Natural killer cell (primary cell): ENCODE measurements around the gene TBC1D17. TPM values are rescaled to one million over a fixed set of nuclear protein-coding genes. Genes with fewer than 3 reads are reported as not detected.
A peak's percentile ranks its signal among the peaks of the same experiment; 100 is the strongest.

Experiments
- ATAC-seq, 3 donors: fragments of 150-1000 bp in 2 of 3; fragments of 200-7000 bp in 1 of 3; cut with Tn5 transposase; 1 replicate in 1 of 3; 2 replicates in 2 of 3; pipeline ENCODE4 v1.10.0; 2021; ENCODE audit warnings: mild to moderate bottlenecking in 2 of 3, moderate library complexity in 2 of 3
- DNase-seq, 2 donors: peaks; one replicate each; pipeline versions ENCODE4 v3.0.0 to v3.0.0-alpha.2; 2013 to 2021; ENCODE audit warnings: mixed read lengths in 1 of 2
- H3K27ac ChIP-seq: one replicate; pipeline ENCODE4 v1.5.1; 2013; ENCODE audit warnings: mild to moderate bottlenecking, low read length
- H3K27me3 ChIP-seq: one replicate; pipeline ENCODE4 v1.6.1; 2013; ENCODE audit warnings: low read length; ENCODE audit not compliant: control insufficient read depth, insufficient read depth
- H3K36me3 ChIP-seq: one replicate; pipeline ENCODE4 v1.6.1; 2013; ENCODE audit warnings: low read length; ENCODE audit not compliant: control insufficient read depth, insufficient read depth
- H3K4me1 ChIP-seq: one replicate; pipeline ENCODE4 v1.6.1; 2013; ENCODE audit warnings: low read length; ENCODE audit not compliant: control insufficient read depth, insufficient read depth
- H3K4me3 ChIP-seq: one replicate; pipeline ENCODE4 v1.5.1; 2013; ENCODE audit warnings: low read length
- H3K9me3 ChIP-seq: one replicate; pipeline ENCODE4 v1.6.1; 2013; ENCODE audit warnings: low read length; ENCODE audit not compliant: control insufficient read depth, insufficient read depth
- H3K27ac Mint-ChIP-seq, 2 donors: one replicate each; pipeline ENCODE4 v1.8.0; 2022; ENCODE audit warnings: mild to moderate bottlenecking in 2 of 2, mixed read lengths in 2 of 2, moderate library complexity in 1 of 2
- H3K27me3 Mint-ChIP-seq, 2 donors: one replicate each; pipeline ENCODE4 v1.8.0; 2022; ENCODE audit warnings: low read depth in 2 of 2, mixed read lengths in 2 of 2
- H3K36me3 Mint-ChIP-seq: one replicate; pipeline ENCODE4 v1.8.0; 2022; ENCODE audit warnings: mixed read lengths
- H3K4me1 Mint-ChIP-seq, 2 donors: one replicate each; pipeline ENCODE4 v1.8.0; 2022; ENCODE audit warnings: mixed read lengths in 2 of 2
- H3K4me3 Mint-ChIP-seq: one replicate; pipeline ENCODE4 v1.8.0; 2022; ENCODE audit warnings: mild to moderate bottlenecking, moderate library complexity, mixed read lengths
- H3K9me3 Mint-ChIP-seq, 2 donors: one replicate each; pipeline ENCODE4 v1.8.0; 2022; ENCODE audit warnings: mixed read lengths in 2 of 2
- WGBS: methylation state at CpG from one replicate; pipeline ENCODE4 v1.1.7; 2013; ENCODE audit warnings: missing lambda C conversion rate; ENCODE audit not compliant: insufficient coverage; 5-methylcytosine and 5-hydroxymethylcytosine counted together
- intact Hi-C: fragments of 100-400 bp; cut with micrococcal nuclease; formaldehyde crosslinking; loops from one replicate; pipeline ENCODE4 v1.14.2; 2022
- total RNA-seq, 4 donors: library from RNA; stranded (reverse); fragments of 120-200 nt in 1 of 4; gene quantifications; one replicate each; pipeline versions ENCODE4 v1.2.3 to v1.2.4, GENCODE V29; 2013 to 2022
- TF ChIP-seq, protein P1 (sequence below): fragments of 200-600 bp; IDR thresholded peaks from one replicate; pipeline ENCODE4 v1.8.0; 2022; ENCODE audit warnings: antibody characterized with exemption

The TBC1D17 gene
- total RNA-seq, 3 donors from 2014 or later (not counting 1 experiment from before 2014, with no cell fraction given), result 45.8 to 59.7 (median 54.4) TPM

DNA sequence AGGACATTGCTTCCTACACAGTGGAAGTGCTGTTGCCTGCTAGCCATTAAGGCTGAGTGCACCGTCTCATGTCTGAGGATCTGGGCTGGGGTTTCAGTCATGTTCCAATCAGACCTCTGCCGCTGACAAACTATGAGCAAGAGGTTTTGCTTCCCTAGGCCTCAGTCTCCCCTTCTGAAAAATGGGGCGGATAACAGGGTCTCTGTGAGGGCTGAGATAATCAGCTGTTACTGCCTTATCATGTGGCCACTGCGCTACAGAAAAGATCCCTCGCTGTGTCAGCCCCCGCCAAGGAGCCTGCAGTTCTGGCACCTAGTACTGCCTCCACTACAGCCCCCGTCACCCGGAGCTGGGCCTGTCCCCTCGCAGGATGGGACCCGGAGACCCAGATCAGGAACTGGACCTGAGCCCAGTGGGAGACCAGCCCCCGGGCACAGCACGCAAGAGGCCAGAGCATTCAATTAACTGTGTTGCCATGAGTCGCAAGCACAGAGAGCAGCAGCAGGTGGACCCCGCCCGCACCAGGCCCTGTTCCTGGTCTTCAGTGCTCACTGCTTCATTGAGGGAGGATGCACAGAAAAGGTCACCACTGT lies 7.1 kb upstream of the TBC1D17 start:
- TF ChIP-seq, protein P1, sequence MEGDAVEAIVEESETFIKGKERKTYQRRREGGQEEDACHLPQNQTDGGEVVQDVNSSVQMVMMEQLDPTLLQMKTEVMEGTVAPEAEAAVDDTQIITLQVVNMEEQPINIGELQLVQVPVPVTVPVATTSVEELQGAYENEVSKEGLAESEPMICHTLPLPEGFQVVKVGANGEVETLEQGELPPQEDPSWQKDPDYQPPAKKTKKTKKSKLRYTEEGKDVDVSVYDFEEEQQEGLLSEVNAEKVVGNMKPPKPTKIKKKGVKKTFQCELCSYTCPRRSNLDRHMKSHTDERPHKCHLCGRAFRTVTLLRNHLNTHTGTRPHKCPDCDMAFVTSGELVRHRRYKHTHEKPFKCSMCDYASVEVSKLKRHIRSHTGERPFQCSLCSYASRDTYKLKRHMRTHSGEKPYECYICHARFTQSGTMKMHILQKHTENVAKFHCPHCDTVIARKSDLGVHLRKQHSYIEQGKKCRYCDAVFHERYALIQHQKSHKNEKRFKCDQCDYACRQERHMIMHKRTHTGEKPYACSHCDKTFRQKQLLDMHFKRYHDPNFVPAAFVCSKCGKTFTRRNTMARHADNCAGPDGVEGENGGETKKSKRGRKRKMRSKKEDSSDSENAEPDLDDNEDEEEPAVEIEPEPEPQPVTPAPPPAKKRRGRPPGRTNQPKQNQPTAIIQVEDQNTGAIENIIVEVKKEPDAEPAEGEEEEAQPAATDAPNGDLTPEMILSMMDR, result no peak
- no peaks in the 10 kb centered on the region for H3K36me3 Mint-ChIP-seq

DNA sequence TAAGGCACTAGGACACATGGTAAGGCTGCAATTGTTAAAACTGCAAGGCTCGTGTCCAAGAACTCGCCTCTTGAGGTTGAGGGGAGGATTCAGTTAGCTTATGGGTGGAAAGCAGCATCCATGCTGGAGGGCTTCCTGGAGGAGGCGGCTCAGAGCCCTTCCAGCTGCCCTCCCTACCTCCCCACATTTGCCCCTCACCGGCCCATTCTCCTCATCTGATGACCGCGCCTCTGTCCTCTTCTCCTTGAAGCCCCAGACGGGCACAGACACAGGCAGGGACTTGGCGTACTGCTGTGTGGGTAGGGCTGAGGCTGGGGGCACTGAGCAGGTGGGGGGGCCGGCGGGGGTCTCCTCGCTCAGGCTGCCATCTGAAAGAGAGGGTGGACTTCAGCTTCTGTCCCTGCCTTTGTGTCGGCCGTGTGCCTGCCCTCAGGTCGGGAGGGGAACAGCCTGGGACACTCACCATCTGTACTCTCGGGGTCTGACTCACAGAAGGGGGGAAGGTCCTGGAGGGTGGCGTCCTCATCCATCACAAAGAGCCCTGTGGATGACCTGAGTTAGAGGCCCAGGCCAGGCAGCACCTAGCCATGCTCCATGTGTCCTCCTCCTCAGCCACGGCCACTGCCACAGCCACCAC lies 6.0 kb upstream of the TBC1D17 start:
- peak overlapping the region; percentile 26 for H3K4me3 Mint-ChIP-seq
- H3K4me1 ChIP-seq, result peaks cover 47% of the 10 kb centered on the region

More for the DNA sequence above, 7.1 kb upstream of the TBC1D17 start:
- no peaks in the 10 kb centered on the region for H3K9me3 ChIP-seq
- H3K27me3 Mint-ChIP-seq, result no peaks in the 10 kb centered on the region
- H3K4me3 ChIP-seq, result peak overlapping the region; percentile 68
- DNase-seq (no peak), ATAC-seq (no peak)
- no peaks in the 10 kb centered on the region for H3K27me3 ChIP-seq
- no peaks in the 10 kb centered on the region for H3K9me3 Mint-ChIP-seq
- H3K4me3 Mint-ChIP-seq, result no peak overlapping the region
- intact Hi-C loops, result no loop called here
- H3K27ac Mint-ChIP-seq, result no peak overlapping the region
- 91% methylated on average over 15 of the region's 15 CpGs for WGBS
- H3K4me1 Mint-ChIP-seq, result peaks cover 17 to 23% of the 10 kb centered on the region in 2 donors
- peaks cover 2% of the 10 kb centered on the region for H3K36me3 ChIP-seq
- peaks cover 50% of the 10 kb centered on the region for H3K4me1 ChIP-seq
- H3K27ac ChIP-seq, result peak overlapping the region; percentile 88

DNA sequence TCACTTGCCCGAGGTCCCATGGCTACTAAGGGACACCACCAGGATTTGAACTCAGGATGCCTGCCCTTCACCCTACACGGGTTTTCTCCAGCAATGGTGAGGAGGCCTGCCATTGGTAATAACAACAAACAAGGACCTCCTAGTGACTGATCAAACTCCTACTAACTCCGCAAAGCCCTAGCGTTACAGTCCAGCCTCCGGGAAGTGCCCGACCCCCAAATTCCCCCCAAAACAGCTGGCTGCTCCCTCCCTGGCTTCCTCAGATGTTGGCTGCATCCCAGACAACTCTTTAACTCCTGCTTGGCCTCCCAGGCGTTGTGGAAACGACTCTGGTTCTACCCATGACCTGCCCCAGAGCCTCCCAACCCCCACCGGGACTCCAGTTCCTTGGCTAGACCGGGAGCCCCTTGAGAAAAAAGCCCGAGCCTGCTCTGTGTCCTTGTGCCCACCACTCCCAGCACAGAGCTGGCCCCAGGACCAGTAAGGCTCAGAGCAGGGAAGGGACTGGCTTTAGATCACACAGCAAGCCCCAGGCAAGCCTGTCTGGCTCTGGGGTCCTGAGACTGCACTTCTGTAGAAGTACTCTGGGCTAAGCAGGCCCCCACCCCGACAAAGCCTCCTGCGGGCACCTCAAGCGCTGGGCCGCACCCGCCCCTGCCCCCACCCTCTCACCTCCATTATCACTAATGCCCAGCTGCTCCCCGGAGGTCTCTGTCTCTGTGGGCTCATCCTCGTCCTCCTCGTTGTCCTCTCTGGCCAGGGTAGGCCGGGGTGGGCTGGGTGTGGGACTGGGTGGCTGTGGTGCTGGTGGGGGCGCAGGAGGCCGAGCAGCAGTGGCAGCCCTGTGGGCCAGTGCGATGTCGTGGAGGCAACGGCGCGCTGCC lies 5.0 kb upstream of the TBC1D17 start:
- Mint-ChIP-seq H3K4me3 (peak overlapping the region; percentile 26), H3K27ac (peak overlapping the region in 1 of 2 donors; percentile 63)
- WGBS, result 97% methylated on average over 27 of the region's 27 CpGs

More for the DNA sequence above, 6.0 kb upstream of the TBC1D17 start:
- H3K27me3 Mint-ChIP-seq, result no peaks in the 10 kb centered on the region
- ATAC-seq (no peak), DNase-seq (no peak)
- Histone ChIP-seq H3K4me3 (no peak overlapping the region), H3K9me3 (no peaks in the 10 kb centered on the region), H3K27ac (no peak overlapping the region), H3K27me3 (no peaks in the 10 kb centered on the region), H3K36me3 (peaks cover 2% of the 10 kb centered on the region)
- no peaks in the 10 kb centered on the region for H3K36me3 Mint-ChIP-seq
- peak overlapping the region in 1 of 2 donors; percentile 63 for H3K27ac Mint-ChIP-seq
- peaks cover 21 to 23% of the 10 kb centered on the region in 2 donors for H3K4me1 Mint-ChIP-seq
- TF ChIP-seq, protein P1, result no peak
- no peaks in the 10 kb centered on the region for H3K9me3 Mint-ChIP-seq
- WGBS, result 95% methylated on average over 16 of the region's 17 CpGs
- intact Hi-C loops, result no loop called here

More for the DNA sequence above, 5.0 kb upstream of the TBC1D17 start:
- Histone ChIP-seq H3K36me3 (peaks cover 2% of the 10 kb centered on the region), H3K27ac (no peak overlapping the region), H3K4me3 (no peak overlapping the region), H3K4me1 (peaks cover 41% of the 10 kb centered on the region), H3K27me3 (no peaks in the 10 kb centered on the region), H3K9me3 (no peaks in the 10 kb centered on the region)
- peaks cover 14 to 23% of the 10 kb centered on the region in 2 donors for H3K4me1 Mint-ChIP-seq
- ATAC-seq (no peak), DNase-seq (no peak)
- TF ChIP-seq, protein P1, result no peak
- no peaks in the 10 kb centered on the region for H3K36me3 Mint-ChIP-seq
- intact Hi-C loops, result no loop called here
- no peaks in the 10 kb centered on the region for H3K9me3 Mint-ChIP-seq
- H3K27me3 Mint-ChIP-seq, result no peaks in the 10 kb centered on the region
